ENCODE measurements around the gene CHODL.

CHODL gene, protein sequence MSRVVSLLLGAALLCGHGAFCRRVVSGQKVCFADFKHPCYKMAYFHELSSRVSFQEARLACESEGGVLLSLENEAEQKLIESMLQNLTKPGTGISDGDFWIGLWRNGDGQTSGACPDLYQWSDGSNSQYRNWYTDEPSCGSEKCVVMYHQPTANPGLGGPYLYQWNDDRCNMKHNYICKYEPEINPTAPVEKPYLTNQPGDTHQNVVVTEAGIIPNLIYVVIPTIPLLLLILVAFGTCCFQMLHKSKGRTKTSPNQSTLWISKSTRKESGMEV

DNA sequence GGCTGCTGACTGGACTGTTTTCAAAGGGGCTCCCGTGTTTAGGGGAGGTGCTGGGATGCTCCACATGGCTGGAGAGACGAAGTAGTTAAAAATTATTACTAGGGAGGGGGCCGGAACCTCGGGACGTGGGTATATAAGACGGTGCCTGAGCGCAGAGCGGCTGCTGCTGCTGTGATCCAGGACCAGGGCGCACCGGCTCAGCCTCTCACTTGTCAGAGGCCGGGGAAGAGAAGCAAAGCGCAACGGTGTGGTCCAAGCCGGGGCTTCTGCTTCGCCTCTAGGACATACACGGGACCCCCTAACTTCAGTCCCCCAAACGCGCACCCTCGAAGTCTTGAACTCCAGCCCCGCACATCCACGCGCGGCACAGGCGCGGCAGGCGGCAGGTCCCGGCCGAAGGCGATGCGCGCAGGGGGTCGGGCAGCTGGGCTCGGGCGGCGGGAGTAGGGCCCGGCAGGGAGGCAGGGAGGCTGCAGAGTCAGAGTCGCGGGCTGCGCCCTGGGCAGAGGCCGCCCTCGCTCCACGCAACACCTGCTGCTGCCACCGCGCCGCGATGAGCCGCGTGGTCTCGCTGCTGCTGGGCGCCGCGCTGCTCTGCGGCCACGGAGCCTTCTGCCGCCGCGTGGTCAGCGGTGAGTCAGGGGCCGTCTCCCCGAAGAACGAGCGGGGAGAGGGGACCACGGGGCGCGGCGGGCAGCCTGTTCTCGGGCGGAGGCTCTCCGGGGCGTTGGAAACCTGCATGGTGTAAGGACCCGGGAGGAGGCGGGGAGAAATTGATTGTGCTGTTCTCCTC is at the start of gene CHODL:
CHODL (plus strand) TSS at position 163 of the 793 bp plus-strand sequence; CDS start at position 554, 391 bp downstream.
- Histone ChIP-seq H3K4me3 (ENCODE audit: low read depth in 1 of 5, low read length in 5 of 5) (peak within 1 kb of the TSS; percentile 60 to 75 (median 66)), H3K27ac (ENCODE audit: low read depth, low read length) (no peak within 1 kb of the TSS), H3K9ac (ENCODE audit: low read length in 5 of 5) (peak within 1 kb of the TSS in 3 of 5 donors; percentile 20 to 62 (median 41)), H3K4me1 (ENCODE audit: control insufficient read depth in 5 of 5, insufficient read depth in 5 of 5, low read length in 5 of 5) (peaks cover 0 to 19% (median 17%) of the 10 kb centered on the region in 5 donors), H3K9me3 (ENCODE audit: control insufficient read depth in 5 of 5, low read length in 5 of 5) (no peaks in the 10 kb centered on the region), H3K36me3 (ENCODE audit: control insufficient read depth in 5 of 5, insufficient read depth in 5 of 5, low read length in 5 of 5) (no peaks in the 10 kb centered on the region), H3K27me3 (ENCODE audit: control insufficient read depth in 5 of 5, insufficient read depth in 4 of 5, low read length in 5 of 5) (peaks cover 0 to 21% (median 3%) of the 10 kb centered on the region in 5 donors)

DNA sequence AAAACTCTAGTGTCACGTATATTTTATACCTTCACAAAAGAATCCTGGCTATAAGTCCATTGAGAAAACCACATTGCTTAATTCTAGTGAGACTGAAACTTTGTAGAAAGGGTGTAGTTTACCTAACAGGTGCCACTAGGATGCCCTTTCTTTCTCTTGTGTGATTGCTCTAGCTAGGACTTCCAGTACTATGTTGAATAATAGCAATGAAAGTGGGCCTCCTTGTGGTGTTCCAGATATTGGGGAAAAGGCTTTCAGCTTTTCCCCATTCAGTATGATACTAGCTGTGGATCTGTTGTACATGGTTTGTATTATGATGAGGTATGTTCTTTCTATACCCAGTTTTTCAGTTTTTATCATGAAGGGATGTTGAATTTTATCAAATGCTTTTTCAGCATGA is 39.7 kb upstream of the CHODL start:
- H3K4me3 ChIP-seq (ENCODE audit: low read depth in 1 of 5, low read length in 5 of 5) = no peak overlapping the region
- no peaks in the 10 kb centered on the region for H3K27me3 ChIP-seq (ENCODE audit: control insufficient read depth in 5 of 5, insufficient read depth in 4 of 5, low read length in 5 of 5)
- no peaks in the 10 kb centered on the region for H3K4me1 ChIP-seq (ENCODE audit: control insufficient read depth in 5 of 5, insufficient read depth in 5 of 5, low read length in 5 of 5)
- H3K9me3 ChIP-seq (ENCODE audit: control insufficient read depth in 5 of 5, low read length in 5 of 5) = no peaks in the 10 kb centered on the region
- H3K9ac ChIP-seq (ENCODE audit: low read length in 5 of 5) = no peak overlapping the region
- H3K36me3 ChIP-seq (ENCODE audit: control insufficient read depth in 5 of 5, insufficient read depth in 5 of 5, low read length in 5 of 5) = no peaks in the 10 kb centered on the region
- H3K27ac ChIP-seq (ENCODE audit: low read depth, low read length) = no peak overlapping the region

DNA sequence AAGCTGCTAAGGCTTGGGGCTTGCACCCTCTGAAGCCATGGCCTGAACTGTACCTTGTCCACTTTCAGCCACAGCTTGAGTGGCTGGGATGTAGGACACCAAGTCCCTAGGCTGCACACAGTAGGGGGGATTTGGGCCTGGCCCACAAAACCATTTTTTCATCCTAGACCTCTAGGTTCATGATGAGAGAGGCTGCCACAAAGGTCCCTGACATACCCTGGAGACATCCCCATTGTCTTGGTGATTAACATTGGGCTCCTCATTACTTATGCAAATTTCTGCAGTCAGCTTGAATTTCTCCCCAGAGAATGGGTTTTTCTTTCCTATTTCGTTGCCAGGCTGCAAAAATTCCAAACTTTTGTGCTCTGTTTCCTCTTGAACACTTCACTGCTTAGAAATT is 26.3 kb upstream of the CHODL start:
- Histone ChIP-seq H3K27me3 (ENCODE audit: control insufficient read depth in 5 of 5, insufficient read depth in 4 of 5, low read length in 5 of 5) (no peaks in the 10 kb centered on the region), H3K9me3 (ENCODE audit: control insufficient read depth in 5 of 5, low read length in 5 of 5) (peaks cover 10 to 19% (median 15%) of the 10 kb centered on the region in 5 donors), H3K36me3 (ENCODE audit: control insufficient read depth in 5 of 5, insufficient read depth in 5 of 5, low read length in 5 of 5) (no peaks in the 10 kb centered on the region), H3K9ac (ENCODE audit: low read length in 5 of 5) (no peak overlapping the region), H3K4me3 (ENCODE audit: low read depth in 1 of 5, low read length in 5 of 5) (no peak overlapping the region), H3K4me1 (ENCODE audit: control insufficient read depth in 5 of 5, insufficient read depth in 5 of 5, low read length in 5 of 5) (no peaks in the 10 kb centered on the region), H3K27ac (ENCODE audit: low read depth, low read length) (no peak overlapping the region)

DNA sequence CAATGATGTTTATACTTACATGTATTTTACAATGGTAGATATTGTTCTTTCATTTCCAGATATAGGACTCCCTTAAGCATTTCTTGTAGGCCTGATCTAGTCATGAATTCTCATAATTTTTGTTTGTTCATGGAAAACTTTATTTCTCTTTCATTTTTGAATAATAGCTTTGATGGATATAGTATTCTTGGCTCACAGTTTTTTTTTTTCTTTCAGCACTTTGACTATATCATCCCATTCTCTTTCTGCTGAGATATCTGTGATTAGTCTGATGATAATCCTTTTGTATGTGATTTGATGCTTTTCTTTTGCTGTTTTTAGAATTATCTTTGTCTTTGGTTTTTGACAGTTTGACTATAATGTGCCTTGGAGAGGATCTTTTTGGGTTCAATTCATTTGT is 24.1 kb upstream of the CHODL start:
- Histone ChIP-seq H3K4me1 (ENCODE audit: control insufficient read depth in 5 of 5, insufficient read depth in 5 of 5, low read length in 5 of 5) (no peaks in the 10 kb centered on the region), H3K36me3 (ENCODE audit: control insufficient read depth in 5 of 5, insufficient read depth in 5 of 5, low read length in 5 of 5) (no peaks in the 10 kb centered on the region), H3K9ac (ENCODE audit: low read length in 5 of 5) (no peak overlapping the region), H3K27ac (ENCODE audit: low read depth, low read length) (no peak overlapping the region), H3K9me3 (ENCODE audit: control insufficient read depth in 5 of 5, low read length in 5 of 5) (peaks cover 10 to 19% (median 15%) of the 10 kb centered on the region in 5 donors), H3K27me3 (ENCODE audit: control insufficient read depth in 5 of 5, insufficient read depth in 4 of 5, low read length in 5 of 5) (no peaks in the 10 kb centered on the region), H3K4me3 (ENCODE audit: low read depth in 1 of 5, low read length in 5 of 5) (no peak overlapping the region)

DNA sequence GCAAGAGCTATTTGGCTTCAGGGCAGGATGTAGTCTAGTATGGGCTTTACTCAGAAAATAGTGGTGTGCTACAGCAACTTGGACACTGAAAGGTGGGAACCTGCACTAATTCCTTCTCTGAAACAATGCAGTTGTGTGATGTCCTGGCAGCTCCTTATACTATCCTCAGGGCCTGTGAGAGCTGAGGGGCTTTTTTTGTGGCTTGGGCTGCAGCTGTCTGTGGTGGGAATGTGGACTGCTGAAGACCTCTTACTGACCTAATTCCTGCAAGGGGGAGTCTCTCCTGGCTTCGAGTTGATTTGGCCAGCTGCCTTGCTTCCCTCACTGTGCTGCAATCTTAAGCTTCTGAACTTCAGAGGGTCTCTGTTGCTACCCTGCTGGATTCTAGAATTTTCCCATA is 22.3 kb upstream of the CHODL start:
- H3K4me1 ChIP-seq (ENCODE audit: control insufficient read depth in 5 of 5, insufficient read depth in 5 of 5, low read length in 5 of 5) = no peaks in the 10 kb centered on the region
- no peak overlapping the region for H3K9ac ChIP-seq (ENCODE audit: low read length in 5 of 5)
- H3K9me3 ChIP-seq (ENCODE audit: control insufficient read depth in 5 of 5, low read length in 5 of 5) = peaks cover 10 to 19% (median 15%) of the 10 kb centered on the region in 5 donors
- no peak overlapping the region for H3K4me3 ChIP-seq (ENCODE audit: low read depth in 1 of 5, low read length in 5 of 5)
- no peaks in the 10 kb centered on the region for H3K36me3 ChIP-seq (ENCODE audit: control insufficient read depth in 5 of 5, insufficient read depth in 5 of 5, low read length in 5 of 5)
- H3K27me3 ChIP-seq (ENCODE audit: control insufficient read depth in 5 of 5, insufficient read depth in 4 of 5, low read length in 5 of 5) = no peaks in the 10 kb centered on the region
- H3K27ac ChIP-seq (ENCODE audit: low read depth, low read length) = no peak overlapping the region

DNA sequence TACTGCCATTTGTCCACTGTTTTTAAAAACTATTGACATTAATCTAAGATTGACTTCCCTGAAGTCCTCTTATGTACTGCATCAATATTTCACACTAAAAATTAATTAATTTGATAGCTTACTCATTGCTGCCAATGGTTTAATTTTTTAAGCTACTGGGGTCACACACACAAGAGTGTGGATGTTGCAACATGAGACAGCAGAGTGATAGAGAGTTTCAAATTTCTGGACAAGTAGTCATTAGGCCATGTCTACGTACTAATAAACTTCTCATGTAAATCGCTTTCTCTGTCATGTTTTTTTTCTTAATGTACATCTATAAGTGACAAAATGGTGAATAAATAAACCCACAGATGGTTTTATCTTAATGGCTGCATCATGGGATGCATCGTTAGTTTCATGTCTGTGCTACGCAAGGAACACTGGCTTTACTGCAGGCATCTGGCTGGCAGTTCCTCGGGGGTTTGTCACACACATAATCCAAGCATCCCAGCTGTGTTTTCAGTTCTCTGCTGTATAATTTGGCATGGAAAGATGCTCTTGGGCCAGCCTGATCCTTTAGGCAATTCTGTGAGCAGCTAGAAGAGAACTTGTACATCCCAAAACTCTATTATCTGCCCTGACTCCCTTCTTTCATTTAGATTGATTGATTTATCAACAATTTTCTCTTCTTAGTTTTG is 16.4 kb upstream of the CHODL start:
- Histone ChIP-seq H3K9me3 (ENCODE audit: control insufficient read depth in 5 of 5, low read length in 5 of 5) (no peaks in the 10 kb centered on the region), H3K4me1 (ENCODE audit: control insufficient read depth in 5 of 5, insufficient read depth in 5 of 5, low read length in 5 of 5) (no peaks in the 10 kb centered on the region), H3K4me3 (ENCODE audit: low read depth in 1 of 5, low read length in 5 of 5) (no peak overlapping the region), H3K27me3 (ENCODE audit: control insufficient read depth in 5 of 5, insufficient read depth in 4 of 5, low read length in 5 of 5) (no peaks in the 10 kb centered on the region), H3K9ac (ENCODE audit: low read length in 5 of 5) (no peak overlapping the region), H3K36me3 (ENCODE audit: control insufficient read depth in 5 of 5, insufficient read depth in 5 of 5, low read length in 5 of 5) (no peaks in the 10 kb centered on the region), H3K27ac (ENCODE audit: low read depth, low read length) (no peak overlapping the region)

DNA sequence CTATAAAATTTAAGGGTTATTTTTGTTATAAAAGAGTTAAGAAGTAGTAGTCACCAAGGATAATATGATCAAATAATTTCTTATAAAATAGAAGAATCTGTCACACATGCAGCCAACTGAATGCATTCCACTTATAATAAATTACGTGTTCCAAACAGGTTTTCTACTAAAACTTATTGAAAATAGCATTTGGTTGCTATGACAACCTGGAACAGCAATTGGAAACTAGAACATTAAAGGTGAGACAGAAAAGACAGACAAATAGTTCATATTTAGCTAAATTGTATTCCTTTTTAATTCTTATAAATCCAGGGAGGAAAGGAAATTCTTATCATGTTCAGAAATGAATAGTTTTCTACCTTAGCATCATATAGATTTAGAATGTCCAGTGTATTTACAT is 9.1 kb upstream of the CHODL start:
- Histone ChIP-seq H3K4me1 (ENCODE audit: control insufficient read depth in 5 of 5, insufficient read depth in 5 of 5, low read length in 5 of 5) (no peaks in the 10 kb centered on the region), H3K27ac (ENCODE audit: low read depth, low read length) (no peak overlapping the region), H3K9ac (ENCODE audit: low read length in 5 of 5) (no peak overlapping the region), H3K36me3 (ENCODE audit: control insufficient read depth in 5 of 5, insufficient read depth in 5 of 5, low read length in 5 of 5) (no peaks in the 10 kb centered on the region), H3K9me3 (ENCODE audit: control insufficient read depth in 5 of 5, low read length in 5 of 5) (no peaks in the 10 kb centered on the region), H3K27me3 (ENCODE audit: control insufficient read depth in 5 of 5, insufficient read depth in 4 of 5, low read length in 5 of 5) (no peaks in the 10 kb centered on the region), H3K4me3 (ENCODE audit: low read depth in 1 of 5, low read length in 5 of 5) (no peak overlapping the region)

DNA sequence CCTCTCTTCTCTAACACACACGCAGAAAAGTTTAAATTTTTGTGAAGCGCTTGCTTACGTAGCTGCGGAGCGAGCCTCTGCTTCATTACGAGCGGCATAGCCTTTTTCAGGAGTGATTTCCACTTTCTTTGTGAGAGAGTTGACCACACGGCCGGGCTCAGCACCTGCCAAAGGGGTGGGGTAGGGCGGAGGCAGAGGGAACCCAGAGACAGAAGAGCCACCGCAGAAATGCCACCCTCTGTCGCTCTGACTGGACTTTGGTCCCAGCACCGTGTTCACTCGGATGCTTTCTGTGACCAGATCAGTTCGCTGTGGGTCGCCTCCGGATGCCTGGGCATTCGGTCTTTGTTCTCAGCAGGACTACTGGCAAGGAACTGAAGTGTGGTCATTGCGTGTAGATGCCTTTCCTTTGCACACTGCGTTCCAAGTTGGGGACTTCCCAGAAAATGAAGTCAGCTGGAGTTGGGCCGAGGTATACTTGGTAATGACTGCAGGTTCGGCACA is 883 bp downstream of the CHODL start:
- H3K9me3 ChIP-seq (ENCODE audit: control insufficient read depth in 5 of 5, low read length in 5 of 5) = no peaks in the 10 kb centered on the region
- peaks cover 0 to 21% (median 3%) of the 10 kb centered on the region in 5 donors for H3K27me3 ChIP-seq (ENCODE audit: control insufficient read depth in 5 of 5, insufficient read depth in 4 of 5, low read length in 5 of 5)
- H3K27ac ChIP-seq (ENCODE audit: low read depth, low read length) = no peak overlapping the region
- H3K9ac ChIP-seq (ENCODE audit: low read length in 5 of 5) = peak overlapping the region in 3 of 5 donors; percentile 20 to 62 (median 41)
- no peaks in the 10 kb centered on the region for H3K36me3 ChIP-seq (ENCODE audit: control insufficient read depth in 5 of 5, insufficient read depth in 5 of 5, low read length in 5 of 5)
- peak overlapping the region; percentile 60 to 75 (median 66) for H3K4me3 ChIP-seq (ENCODE audit: low read depth in 1 of 5, low read length in 5 of 5)
- H3K4me1 ChIP-seq (ENCODE audit: control insufficient read depth in 5 of 5, insufficient read depth in 5 of 5, low read length in 5 of 5) = peaks cover 0 to 19% (median 17%) of the 10 kb centered on the region in 5 donors

DNA sequence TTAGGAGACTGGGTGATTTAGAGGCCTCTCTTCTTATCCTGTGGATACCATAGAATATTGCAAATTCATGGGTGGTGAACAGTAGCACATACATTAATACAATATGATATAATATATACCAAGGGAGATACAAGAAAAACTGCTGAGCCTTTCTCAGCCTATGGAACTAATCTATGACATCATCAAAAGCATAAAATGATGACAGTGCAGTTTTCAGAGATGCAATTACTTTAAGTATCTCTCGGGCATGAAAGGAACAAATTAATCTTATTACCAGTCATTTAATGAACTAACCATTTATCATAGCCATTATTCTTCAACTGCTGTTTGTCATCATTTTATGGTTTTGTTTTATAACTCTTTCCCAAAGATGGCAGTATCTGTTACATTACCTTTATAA is 3.5 kb downstream of the CHODL start:
- no peak overlapping the region for H3K27ac ChIP-seq (ENCODE audit: low read depth, low read length)

More for the DNA sequence above, 3.5 kb downstream of the CHODL start:
- H3K36me3 ChIP-seq (ENCODE audit: control insufficient read depth in 5 of 5, insufficient read depth in 5 of 5, low read length in 5 of 5) = no peaks in the 10 kb centered on the region
- H3K27me3 ChIP-seq (ENCODE audit: control insufficient read depth in 5 of 5, insufficient read depth in 4 of 5, low read length in 5 of 5) = peaks cover 0 to 21% (median 3%) of the 10 kb centered on the region in 5 donors
- no peaks in the 10 kb centered on the region for H3K9me3 ChIP-seq (ENCODE audit: control insufficient read depth in 5 of 5, low read length in 5 of 5)
- H3K9ac ChIP-seq (ENCODE audit: low read length in 5 of 5) = no peak overlapping the region
- peaks cover 0 to 32% (median 26%) of the 10 kb centered on the region in 5 donors for H3K4me1 ChIP-seq (ENCODE audit: control insufficient read depth in 5 of 5, insufficient read depth in 5 of 5, low read length in 5 of 5)
- H3K4me3 ChIP-seq (ENCODE audit: low read depth in 1 of 5, low read length in 5 of 5) = no peak overlapping the region

Data from subcutaneous abdominal adipose tissue (tissue), 5 donors.